Measurements from ENCODE around the gene PYGO2.
"Not testable (repeated sequence)": the region's sequence is repeated elsewhere in the genome, so short reads cannot be mapped to it uniquely, and the experiment has no call there.

DNA sequence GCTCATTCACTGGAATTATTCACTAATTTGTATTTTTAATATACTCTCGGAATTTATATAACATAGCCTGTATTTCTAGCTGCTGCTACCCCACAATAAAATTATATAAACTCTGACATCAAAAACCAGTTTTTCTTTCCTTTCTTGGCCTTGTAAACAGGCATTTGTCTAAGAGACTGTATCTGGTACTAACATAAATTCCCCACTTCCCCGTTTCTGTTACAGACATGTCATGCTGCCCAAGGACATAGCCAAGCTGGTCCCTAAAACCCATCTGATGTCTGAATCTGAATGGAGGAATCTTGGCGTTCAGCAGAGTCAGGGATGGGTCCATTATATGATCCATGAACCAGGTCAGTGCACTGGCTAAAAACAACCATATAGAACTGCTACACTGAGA is 16.2 kb upstream of the PYGO2 start:
- TF ChIP-seq POLR2A (IDR thresholded peaks at IDR 0.05) = not testable (repeated sequence)
- TF ChIP-seq, protein P1, sequence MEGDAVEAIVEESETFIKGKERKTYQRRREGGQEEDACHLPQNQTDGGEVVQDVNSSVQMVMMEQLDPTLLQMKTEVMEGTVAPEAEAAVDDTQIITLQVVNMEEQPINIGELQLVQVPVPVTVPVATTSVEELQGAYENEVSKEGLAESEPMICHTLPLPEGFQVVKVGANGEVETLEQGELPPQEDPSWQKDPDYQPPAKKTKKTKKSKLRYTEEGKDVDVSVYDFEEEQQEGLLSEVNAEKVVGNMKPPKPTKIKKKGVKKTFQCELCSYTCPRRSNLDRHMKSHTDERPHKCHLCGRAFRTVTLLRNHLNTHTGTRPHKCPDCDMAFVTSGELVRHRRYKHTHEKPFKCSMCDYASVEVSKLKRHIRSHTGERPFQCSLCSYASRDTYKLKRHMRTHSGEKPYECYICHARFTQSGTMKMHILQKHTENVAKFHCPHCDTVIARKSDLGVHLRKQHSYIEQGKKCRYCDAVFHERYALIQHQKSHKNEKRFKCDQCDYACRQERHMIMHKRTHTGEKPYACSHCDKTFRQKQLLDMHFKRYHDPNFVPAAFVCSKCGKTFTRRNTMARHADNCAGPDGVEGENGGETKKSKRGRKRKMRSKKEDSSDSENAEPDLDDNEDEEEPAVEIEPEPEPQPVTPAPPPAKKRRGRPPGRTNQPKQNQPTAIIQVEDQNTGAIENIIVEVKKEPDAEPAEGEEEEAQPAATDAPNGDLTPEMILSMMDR (IDR thresholded peaks at IDR 0.05) = not testable (repeated sequence)
